ENCODE measurements around the gene CCDC192.

CCDC192 gene

GRCh38 chr5:127867022-127867783, 164.0 kb downstream of the CCDC192 start:
- 0 out of 2 replicates have a peak, but pooled peaks cover 3% of the 10 kb centered on the region for H3K27me3 ChIP-seq (ENCODE audit: low read length)
- H3K79me2 ChIP-seq (ENCODE audit: insufficient read depth, low read length), result no peaks in the 10 kb centered on the region
- H3K9me2 ChIP-seq (replicated peaks; ENCODE audit: insufficient read depth, low read length), result no peaks in the 10 kb centered on the region
- no peaks in the 10 kb centered on the region for H3K36me3 ChIP-seq (ENCODE audit: low read length)
- H4K20me1 ChIP-seq (ENCODE audit: low read depth, low read length), result no peaks in the 10 kb centered on the region
- H3K4me3 ChIP-seq (ENCODE audit: insufficient read depth, low read length, poor library complexity, severe bottlenecking), result no peak overlapping the region
- H2AFZ ChIP-seq (ENCODE audit: low read depth, low read length, severe bottlenecking), result no peak overlapping the region
- no peak overlapping the region for H3K9ac ChIP-seq (ENCODE audit: low read length)
- H3K9me3 ChIP-seq (ENCODE audit: insufficient read depth, low read length), result no peaks in the 10 kb centered on the region
- no peaks in the 10 kb centered on the region for H3F3A ChIP-seq (ENCODE audit: insufficient read depth)
- no peak for TF ChIP-seq EZH2phosphoT487 (conservative IDR thresholded peaks at IDR 0.05; ENCODE audit: low read length)
- no peak for TF ChIP-seq CTCF (IDR thresholded peaks at IDR 0.05; ENCODE audit: insufficient read depth, low read length, poor library complexity, severe bottlenecking)
- H3K4me2 ChIP-seq (ENCODE audit: low read depth, low read length, poor library complexity, severe bottlenecking), result no peak overlapping the region
- H3K27ac ChIP-seq (ENCODE audit: low read depth, low read length), result no peak overlapping the region

GRCh38 chr5:127870914-127871313, 167.7 kb downstream of the CCDC192 start:
- H3K4me3 ChIP-seq (ENCODE audit: insufficient read depth, low read length, poor library complexity, severe bottlenecking), result no peak overlapping the region
- H2AFZ ChIP-seq (ENCODE audit: low read depth, low read length, severe bottlenecking), result no peak overlapping the region
- H3K27ac ChIP-seq (ENCODE audit: low read depth, low read length), result no peak overlapping the region
- no peaks in the 10 kb centered on the region for H3K9me3 ChIP-seq (ENCODE audit: insufficient read depth, low read length)
- H3K79me2 ChIP-seq (ENCODE audit: insufficient read depth, low read length), result no peaks in the 10 kb centered on the region
- no peaks in the 10 kb centered on the region for H3K36me3 ChIP-seq (ENCODE audit: low read length)
- H3K27me3 ChIP-seq (ENCODE audit: low read length), result 0 out of 2 replicates have a peak, but pooled peaks cover 3% of the 10 kb centered on the region
- H3F3A ChIP-seq (ENCODE audit: insufficient read depth), result no peaks in the 10 kb centered on the region
- H3K9ac ChIP-seq (ENCODE audit: low read length), result no peak overlapping the region
- TF ChIP-seq CTCF (IDR thresholded peaks at IDR 0.05; ENCODE audit: insufficient read depth, low read length, poor library complexity, severe bottlenecking) (no peak), EZH2phosphoT487 (conservative IDR thresholded peaks at IDR 0.05; ENCODE audit: low read length) (no peak)
- H3K4me2 ChIP-seq (ENCODE audit: low read depth, low read length, poor library complexity, severe bottlenecking), result no peak overlapping the region
- H3K9me2 ChIP-seq (replicated peaks; ENCODE audit: insufficient read depth, low read length), result no peaks in the 10 kb centered on the region
- H4K20me1 ChIP-seq (ENCODE audit: low read depth, low read length), result no peaks in the 10 kb centered on the region

GRCh38 chr5:127871503-127872153, 168.4 kb downstream of the CCDC192 start:
- Histone ChIP-seq H4K20me1 (ENCODE audit: low read depth, low read length) (no peaks in the 10 kb centered on the region), H3F3A (ENCODE audit: insufficient read depth) (no peaks in the 10 kb centered on the region), H3K4me2 (ENCODE audit: low read depth, low read length, poor library complexity, severe bottlenecking) (no peak overlapping the region), H3K9me3 (ENCODE audit: insufficient read depth, low read length) (no peaks in the 10 kb centered on the region), H3K27me3 (ENCODE audit: low read length) (0 out of 2 replicates have a peak, but pooled peaks cover 3% of the 10 kb centered on the region), H3K27ac (ENCODE audit: low read depth, low read length) (no peak overlapping the region), H2AFZ (ENCODE audit: low read depth, low read length, severe bottlenecking) (no peak overlapping the region), H3K4me3 (ENCODE audit: insufficient read depth, low read length, poor library complexity, severe bottlenecking) (no peak overlapping the region), H3K36me3 (ENCODE audit: low read length) (no peaks in the 10 kb centered on the region), H3K9ac (ENCODE audit: low read length) (no peak overlapping the region), H3K79me2 (ENCODE audit: insufficient read depth, low read length) (no peaks in the 10 kb centered on the region), H3K9me2 (replicated peaks; ENCODE audit: insufficient read depth, low read length) (no peaks in the 10 kb centered on the region)
- no peak for TF ChIP-seq EZH2phosphoT487 (conservative IDR thresholded peaks at IDR 0.05; ENCODE audit: low read length)
- TF ChIP-seq CTCF (IDR thresholded peaks at IDR 0.05; ENCODE audit: insufficient read depth, low read length, poor library complexity, severe bottlenecking), result no peak

Data from SU-DHL-6 (cell line).